GM10248 (cell line): ENCODE results near the gene ALLC.

Experiments used
- CTCF ChIA-PET: fragments of 300-600 bp; sonication (Branson Sonifier 250); formaldehyde crosslinking; extraction: SDS; loops from one replicate; lab custom pipeline; 2021; ENCODE audit warnings: antibody characterized with exemption; lab: Yijun Ruan, JAX
- POLR2A ChIA-PET: fragments of 350-650 bp; sonication (Branson Sonifier 250); formaldehyde crosslinking; extraction: SDS; loops from one replicate; lab custom pipeline; 2020; ENCODE audit warnings: antibody characterized with exemption; lab: Yijun Ruan, JAX
- DNase-seq: peaks from one replicate; pipeline ENCODE4 v3.0.0; 2012; ENCODE audit errors: extremely low spot score
- CTCF ChIP-seq: IDR thresholded peaks from 2 replicates; pipeline ENCODE4 v1.5.1; 2012; ENCODE audit warnings: mild to moderate bottlenecking, low read depth; ENCODE audit errors: extremely low read depth, missing control alignments, control extremely low read depth

Gene ALLC

GRCh38 chr2:3751806-3752205 lies 93.8 kb downstream of the ALLC start:
- POLR2A ChIA-PET = no interaction called here

More at GRCh38 chr2:3751806-3752205, 93.8 kb downstream of the ALLC start:
- no peak for DNase-seq
- CTCF ChIA-PET = interaction anchor here (1.6 kb wide), 1 partner anchor 9 kb away, joined by 5 read pairs; no protein-coding TSS in a partner anchor
- no peak for TF ChIP-seq CTCF
